HG03064 (cell line): Measurements from ENCODE around the gene DIP2C.

Experiments used
- ATAC-seq: cut with Tn5 transposase; IDR thresholded peaks from one replicate; pipeline ENCODE4 v1.9.1; 2021; ENCODE audit warnings: low read depth; ENCODE audit not compliant: unreplicated experiment

The DIP2C gene

GRCh38 chr10:560314-560992, 129.0 kb downstream of the DIP2C start:
- ATAC-seq: no peak

DNA sequence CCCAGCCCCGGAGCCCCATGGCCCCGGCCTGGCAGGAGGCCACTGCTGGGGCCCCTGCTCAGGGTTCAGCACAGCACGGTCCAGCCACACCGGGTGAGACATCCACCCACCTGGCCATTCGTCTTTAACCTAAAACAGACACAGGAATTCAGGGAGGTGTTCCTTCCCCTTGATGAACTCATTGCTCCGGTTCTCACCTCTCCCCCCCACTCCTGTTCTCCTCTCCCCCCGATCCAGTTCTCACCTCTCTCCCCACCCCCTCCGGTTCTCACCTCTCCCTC, 129.8 kb downstream of the DIP2C start:
- ATAC-seq: no peak

- no peak for ATAC-seq
These were observed 130.3 kb downstream of the DIP2C start for GRCh38 chr10:558891-559766.

DNA sequence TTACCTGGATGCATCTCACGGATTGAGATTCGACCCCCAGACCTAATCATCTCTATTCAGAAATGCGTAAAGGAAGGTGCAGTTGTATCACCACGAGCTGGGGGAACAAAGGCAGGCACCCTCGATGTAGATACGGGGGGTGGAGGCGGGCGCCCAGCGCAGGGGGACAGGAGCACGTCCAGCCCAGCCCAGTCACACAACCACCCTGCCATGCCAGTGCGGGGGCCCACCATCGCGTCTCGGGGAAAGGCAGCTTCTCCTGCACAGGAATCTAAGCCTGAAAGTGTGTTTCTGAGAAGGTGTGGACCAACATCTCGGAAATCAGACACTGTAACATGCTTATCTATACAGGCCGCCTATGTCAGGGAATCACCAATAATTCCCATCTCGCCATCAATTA, 131.1 kb downstream of the DIP2C start:
- no peak for ATAC-seq

DNA sequence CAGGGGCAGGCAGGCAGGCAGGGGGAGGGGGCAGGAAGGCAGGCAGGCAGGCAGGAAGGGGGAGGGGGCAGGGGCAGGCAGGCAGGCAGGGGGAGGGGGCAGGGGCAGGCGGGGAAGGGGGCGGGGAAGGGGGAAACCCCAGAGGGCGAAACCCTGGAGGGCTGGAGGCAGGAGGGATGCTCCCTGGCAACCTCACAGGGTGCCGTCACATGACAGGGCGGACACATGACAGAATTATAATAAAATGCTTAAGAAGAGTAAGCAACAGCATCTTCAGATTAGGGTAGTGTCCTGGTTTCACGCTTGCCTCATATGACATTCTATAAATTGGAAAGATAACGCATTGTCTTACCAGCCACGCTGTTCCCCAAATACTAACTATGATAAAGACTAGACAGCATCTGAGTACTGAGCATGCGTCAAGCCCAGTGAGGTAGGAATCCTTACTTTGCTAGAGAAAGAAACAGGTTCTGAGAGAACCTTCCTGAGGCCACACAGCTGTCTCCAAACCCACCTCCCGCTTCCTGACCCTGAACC, 131.6 kb downstream of the DIP2C start:
- no peak for ATAC-seq

DNA sequence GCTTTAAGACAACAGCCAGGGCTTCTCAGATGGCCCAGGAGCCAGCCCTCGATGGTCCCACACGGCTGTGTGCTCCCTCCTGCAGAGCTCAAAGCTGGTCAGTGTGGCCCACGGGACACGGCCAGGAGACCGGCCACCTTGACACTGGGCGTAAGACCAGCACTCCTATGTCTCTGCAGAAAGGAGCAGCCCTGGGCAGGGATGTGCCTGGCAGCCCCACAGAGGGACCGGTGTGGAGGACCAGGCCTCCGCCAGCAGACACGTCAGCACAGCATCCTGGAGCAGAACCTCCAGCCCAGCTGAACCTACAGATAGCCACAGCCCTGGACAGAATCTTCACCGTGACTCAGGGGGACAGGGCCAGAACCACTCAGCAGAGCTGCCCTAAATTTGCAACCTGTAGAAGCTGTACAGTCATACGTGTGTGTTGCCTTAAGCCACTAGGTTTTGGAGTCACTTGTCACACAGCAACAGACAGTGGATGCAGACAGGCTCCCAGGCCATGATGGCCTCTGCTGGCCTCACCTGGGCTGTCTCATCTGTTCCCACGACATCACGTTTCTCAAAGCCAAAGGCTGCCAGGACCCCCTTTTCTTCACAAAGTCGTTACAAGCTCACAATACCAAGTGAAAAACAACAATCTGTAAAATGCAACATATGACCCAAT, 132.4 kb downstream of the DIP2C start:
- no peak for ATAC-seq

DNA sequence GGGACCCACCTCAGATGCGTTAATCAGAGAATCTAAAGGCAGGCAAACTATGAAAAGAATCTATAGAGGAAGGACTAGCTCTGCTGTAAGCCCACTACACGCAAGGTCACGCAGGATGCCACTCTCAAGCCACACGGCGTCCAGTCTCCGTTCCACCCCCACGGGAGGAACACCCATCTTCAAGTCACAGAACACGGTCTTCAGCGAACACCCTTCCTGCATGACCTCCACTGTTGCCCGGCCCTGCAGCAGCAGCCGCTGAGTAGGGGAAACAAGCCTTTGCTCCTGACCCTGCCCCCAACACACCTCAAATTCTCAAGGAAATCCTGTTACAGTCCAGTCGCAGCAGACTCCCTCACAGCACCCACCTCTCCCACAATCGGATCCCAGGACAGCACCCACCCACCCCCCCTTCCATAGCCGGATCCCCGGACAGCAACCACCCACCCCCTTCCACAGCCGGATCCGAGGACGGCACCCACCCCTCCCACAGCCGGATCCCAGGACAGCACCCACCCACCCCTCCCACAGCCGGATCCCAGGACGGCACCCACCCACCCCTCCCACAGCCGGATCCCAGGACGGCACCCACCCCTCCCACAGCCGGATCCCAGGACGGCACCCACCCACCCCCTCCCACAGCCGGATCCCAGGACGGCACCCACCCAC, 133.7 kb downstream of the DIP2C start:
- ATAC-seq: no peak

- no peak for ATAC-seq
These were observed 134.2 kb downstream of the DIP2C start for GRCh38 chr10:555281-555680.

GRCh38 chr10:554182-554848, 135.2 kb downstream of the DIP2C start:
- ATAC-seq: no peak

- no peak for ATAC-seq
These were observed 136.2 kb downstream of the DIP2C start for GRCh38 chr10:553233-553632.

GRCh38 chr10:552679-553078, 136.8 kb downstream of the DIP2C start:
- no peak for ATAC-seq

GRCh38 chr10:551373-552252, 137.9 kb downstream of the DIP2C start:
- ATAC-seq: no peak

DNA sequence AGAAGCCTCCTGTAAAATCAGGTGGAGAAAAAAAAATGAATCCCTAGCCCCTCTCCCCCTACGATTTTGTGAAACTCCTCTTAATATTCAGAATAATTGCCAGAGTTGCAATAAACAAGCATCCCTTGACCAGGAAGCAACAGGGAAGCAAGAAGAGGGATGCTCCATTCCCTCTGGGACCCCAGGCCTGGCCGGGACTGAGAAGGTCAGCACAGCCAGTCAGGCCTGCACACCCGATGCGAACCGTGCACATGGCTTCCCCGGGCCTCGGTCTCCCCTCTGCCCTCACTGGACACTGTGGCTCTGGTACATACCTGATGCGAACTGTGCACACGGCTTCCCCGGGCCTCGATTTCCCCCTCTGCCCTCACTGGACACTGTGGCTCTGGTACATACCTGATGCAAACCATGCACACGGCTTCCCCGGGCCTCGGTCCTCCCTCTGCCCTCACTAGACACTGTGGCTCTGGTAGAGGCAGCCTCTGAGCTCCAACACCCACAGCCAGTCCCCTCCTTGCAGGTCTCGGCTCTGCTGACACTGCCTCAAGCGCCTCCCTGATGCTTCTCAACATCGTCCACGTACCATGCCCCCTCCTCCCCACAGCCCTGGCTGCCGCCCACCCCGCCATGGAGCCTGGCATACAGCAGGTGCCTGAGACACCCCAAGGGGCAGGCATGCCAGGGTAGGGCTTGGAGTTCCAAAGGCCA, 138.6 kb downstream of the DIP2C start:
- no peak for ATAC-seq

DNA sequence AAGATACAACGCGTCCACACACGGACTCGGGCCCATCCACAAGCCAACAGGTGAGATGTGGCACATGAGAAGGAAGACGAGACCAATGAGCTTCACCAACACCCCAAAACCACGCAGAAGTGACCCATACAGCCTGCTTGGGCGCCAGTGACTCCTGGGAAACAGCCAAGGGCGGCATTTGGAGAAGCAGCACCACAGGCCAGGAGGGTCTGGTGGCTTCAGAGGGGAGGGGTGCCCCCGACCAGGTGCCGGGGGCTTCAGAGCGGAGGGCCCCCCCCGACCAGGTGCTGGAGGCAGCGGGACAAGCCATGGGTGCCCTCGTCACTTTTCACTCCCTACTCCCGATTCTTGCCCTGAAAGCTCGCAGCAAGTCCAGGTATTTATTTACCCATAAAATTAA, 140.1 kb downstream of the DIP2C start:
- no peak for ATAC-seq

DNA sequence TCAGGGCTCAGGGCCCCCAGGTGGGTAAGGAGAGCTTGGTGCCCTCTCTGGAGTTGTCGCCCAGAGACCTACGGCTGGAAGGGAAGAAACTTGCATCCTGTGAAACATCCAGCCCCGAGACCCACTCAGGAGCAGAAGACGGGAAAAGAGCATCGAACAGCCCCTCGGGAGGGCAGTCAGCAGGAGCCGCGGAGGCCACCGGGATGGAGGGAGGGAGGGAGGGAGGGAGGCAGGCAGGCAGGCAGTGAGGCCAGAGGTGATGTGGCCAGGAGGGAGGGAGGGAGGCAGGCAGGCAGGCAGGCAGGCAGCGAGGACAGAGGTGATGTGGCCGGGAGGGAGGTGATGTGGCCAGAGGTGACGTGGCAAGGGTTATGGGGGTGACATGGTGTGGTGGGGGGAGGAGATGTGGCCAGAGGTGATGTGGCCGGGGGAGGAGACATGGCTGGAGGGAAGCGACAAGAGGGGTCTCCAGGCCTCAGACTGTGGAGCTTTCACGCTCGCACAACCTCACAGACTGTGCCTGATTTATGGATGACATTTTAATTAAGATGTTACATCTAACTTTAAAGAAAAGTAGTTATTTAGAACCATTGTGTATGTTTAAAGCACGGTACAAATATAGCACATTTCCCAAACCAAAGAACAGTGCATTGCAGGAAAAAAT, 141.1 kb downstream of the DIP2C start:
- no peak for ATAC-seq

DNA sequence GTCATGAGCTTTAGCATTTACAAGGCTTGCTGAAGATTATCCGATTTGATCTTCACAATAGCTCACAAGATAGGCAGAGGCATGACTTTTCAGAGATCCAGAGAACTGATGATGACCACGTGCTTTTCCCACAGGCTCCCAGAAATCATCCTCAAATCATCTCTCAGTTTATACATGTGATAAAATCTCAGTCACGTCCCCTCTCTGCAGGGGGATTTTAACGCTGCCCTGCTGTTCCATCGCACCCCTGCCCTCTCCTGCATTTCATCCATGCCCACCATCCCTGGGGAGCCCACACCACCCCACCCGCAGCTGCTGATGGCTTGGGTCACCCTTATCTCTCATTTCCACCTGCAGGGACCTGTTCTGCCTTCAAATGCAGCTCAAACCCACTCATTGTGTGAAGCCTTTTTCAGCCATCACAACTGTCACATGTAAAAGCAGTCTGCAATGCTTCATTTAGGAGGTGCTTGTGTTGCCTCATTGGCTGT, 141.8 kb downstream of the DIP2C start:
- no peak for ATAC-seq

- ATAC-seq: no peak
These were observed 142.4 kb downstream of the DIP2C start for GRCh38 chr10:546971-547590.

DNA sequence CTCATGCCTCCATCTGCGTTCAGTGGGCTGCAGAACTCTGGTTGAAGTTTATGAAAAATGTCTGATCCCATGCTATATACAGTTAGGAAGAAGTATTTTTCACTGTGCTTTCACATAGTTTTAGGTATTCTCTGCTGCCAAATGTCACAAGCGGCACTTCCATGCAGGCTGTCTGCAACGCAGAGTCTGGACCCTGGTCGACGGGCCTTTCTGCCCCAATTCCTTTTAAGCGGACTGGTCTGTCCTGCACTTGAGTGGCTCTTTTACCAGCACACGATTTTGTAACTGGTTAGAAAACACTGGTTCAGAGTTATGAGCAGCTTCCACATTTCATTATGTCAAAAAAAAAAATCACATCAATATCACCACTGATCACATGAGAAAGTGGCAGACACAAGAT, 143.0 kb downstream of the DIP2C start:
- ATAC-seq: no peak
